ENCODE measurements around the gene TMEM91. TPM values are rescaled to one million over a fixed set of nuclear protein-coding genes. Genes with fewer than 3 reads are reported as not detected.
"Not testable (repeated sequence)": the region's sequence is repeated elsewhere in the genome, so short reads cannot be mapped to it uniquely, and the experiment has no call there.

TMEM91 gene
- total RNA-seq, 1 donor = 6.2 TPM

- H3K27ac ChIP-seq (ENCODE audit: low read depth, low read length) = peak overlapping the region; percentile 90
- TF ChIP-seq, protein P1, sequence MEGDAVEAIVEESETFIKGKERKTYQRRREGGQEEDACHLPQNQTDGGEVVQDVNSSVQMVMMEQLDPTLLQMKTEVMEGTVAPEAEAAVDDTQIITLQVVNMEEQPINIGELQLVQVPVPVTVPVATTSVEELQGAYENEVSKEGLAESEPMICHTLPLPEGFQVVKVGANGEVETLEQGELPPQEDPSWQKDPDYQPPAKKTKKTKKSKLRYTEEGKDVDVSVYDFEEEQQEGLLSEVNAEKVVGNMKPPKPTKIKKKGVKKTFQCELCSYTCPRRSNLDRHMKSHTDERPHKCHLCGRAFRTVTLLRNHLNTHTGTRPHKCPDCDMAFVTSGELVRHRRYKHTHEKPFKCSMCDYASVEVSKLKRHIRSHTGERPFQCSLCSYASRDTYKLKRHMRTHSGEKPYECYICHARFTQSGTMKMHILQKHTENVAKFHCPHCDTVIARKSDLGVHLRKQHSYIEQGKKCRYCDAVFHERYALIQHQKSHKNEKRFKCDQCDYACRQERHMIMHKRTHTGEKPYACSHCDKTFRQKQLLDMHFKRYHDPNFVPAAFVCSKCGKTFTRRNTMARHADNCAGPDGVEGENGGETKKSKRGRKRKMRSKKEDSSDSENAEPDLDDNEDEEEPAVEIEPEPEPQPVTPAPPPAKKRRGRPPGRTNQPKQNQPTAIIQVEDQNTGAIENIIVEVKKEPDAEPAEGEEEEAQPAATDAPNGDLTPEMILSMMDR (IDR thresholded peaks at IDR 0.05; ENCODE audit: extremely low read depth, low read depth, low read length) = no peak
- no peaks in the 10 kb centered on the region for H3K9me3 ChIP-seq (ENCODE audit: low read depth, low read length)
- no peaks in the 10 kb centered on the region for H3K27me3 ChIP-seq (ENCODE audit: insufficient read depth, low read length)
- peak overlapping the region; percentile 54 for H3K4me2 ChIP-seq (ENCODE audit: insufficient read depth, low read length)
- DNase-seq (ENCODE audit: insufficient read length, low spot score, missing footprints) = peak; percentile 90
- no peaks in the 10 kb centered on the region for H4K20me1 ChIP-seq (ENCODE audit: insufficient read depth, low read length)
- peaks cover 24% of the 10 kb centered on the region for H3K4me1 ChIP-seq (ENCODE audit: insufficient read depth, low read length)
- no peaks in the 10 kb centered on the region for H3K36me3 ChIP-seq (ENCODE audit: insufficient read depth, low read length)
- H3K79me2 ChIP-seq (ENCODE audit: insufficient read depth, low read length) = peaks cover 51% of the 10 kb centered on the region
- H2AFZ ChIP-seq (ENCODE audit: low read length) = peak overlapping the region; percentile 35
- no peak overlapping the region for H3K4me3 ChIP-seq (ENCODE audit: insufficient read depth, low read length)
Measured at GRCh38 chr19:41367848-41368301, 8.5 kb upstream of the TMEM91 start.

DNA sequence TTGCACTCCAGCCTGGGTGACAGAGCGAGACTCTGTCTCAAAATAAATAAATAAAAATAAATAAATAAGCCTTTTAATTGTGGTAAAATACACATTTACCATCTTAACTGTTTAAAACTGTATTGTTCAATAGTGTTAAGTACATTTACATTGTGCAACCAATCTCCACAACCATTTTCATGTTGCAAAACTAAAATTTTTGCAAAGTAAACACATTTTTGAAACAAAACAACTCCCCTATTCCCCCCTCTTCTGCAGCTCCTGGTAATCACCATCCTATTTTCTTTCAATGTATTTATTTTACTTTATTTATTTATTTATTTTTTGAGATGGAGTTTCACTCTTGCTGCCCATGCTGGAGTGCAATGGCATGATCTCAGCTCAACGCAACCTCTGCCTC lies 6.6 kb upstream of the TMEM91 start:
- TF ChIP-seq, protein P1 (IDR thresholded peaks at IDR 0.05; ENCODE audit: extremely low read depth, low read depth, low read length) = no peak
- Histone ChIP-seq H4K20me1 (ENCODE audit: insufficient read depth, low read length) (peaks cover 10% of the 10 kb centered on the region), H3K4me2 (ENCODE audit: insufficient read depth, low read length) (no peak overlapping the region), H3K27me3 (ENCODE audit: insufficient read depth, low read length) (no peaks in the 10 kb centered on the region), H2AFZ (ENCODE audit: low read length) (no peak overlapping the region), H3K4me3 (ENCODE audit: insufficient read depth, low read length) (no peak overlapping the region), H3K36me3 (ENCODE audit: insufficient read depth, low read length) (no peaks in the 10 kb centered on the region), H3K4me1 (ENCODE audit: insufficient read depth, low read length) (peaks cover 18% of the 10 kb centered on the region), H3K9me3 (ENCODE audit: low read depth, low read length) (no peaks in the 10 kb centered on the region), H3K27ac (ENCODE audit: low read depth, low read length) (no peak overlapping the region), H3K79me2 (ENCODE audit: insufficient read depth, low read length) (peaks cover 50% of the 10 kb centered on the region)
- no peak for DNase-seq (ENCODE audit: insufficient read length, low spot score, missing footprints)

GRCh38 chr19:41371119-41371518 lies 5.2 kb upstream of the TMEM91 start:
- not testable (repeated sequence) for H2AFZ ChIP-seq (ENCODE audit: low read length); DNase-seq (ENCODE audit: insufficient read length, low spot score, missing footprints); H3K9me3 ChIP-seq (ENCODE audit: low read depth, low read length); H3K27ac ChIP-seq (ENCODE audit: low read depth, low read length); H3K4me3 ChIP-seq (ENCODE audit: insufficient read depth, low read length); H3K36me3 ChIP-seq (ENCODE audit: insufficient read depth, low read length); H3K4me2 ChIP-seq (ENCODE audit: insufficient read depth, low read length); H3K27me3 ChIP-seq (ENCODE audit: insufficient read depth, low read length)
- Histone ChIP-seq H4K20me1 (ENCODE audit: insufficient read depth, low read length) (peaks cover 13% of the 10 kb centered on the region), H3K4me1 (ENCODE audit: insufficient read depth, low read length) (peaks cover 18% of the 10 kb centered on the region), H3K79me2 (ENCODE audit: insufficient read depth, low read length) (peaks cover 41% of the 10 kb centered on the region)

DNA sequence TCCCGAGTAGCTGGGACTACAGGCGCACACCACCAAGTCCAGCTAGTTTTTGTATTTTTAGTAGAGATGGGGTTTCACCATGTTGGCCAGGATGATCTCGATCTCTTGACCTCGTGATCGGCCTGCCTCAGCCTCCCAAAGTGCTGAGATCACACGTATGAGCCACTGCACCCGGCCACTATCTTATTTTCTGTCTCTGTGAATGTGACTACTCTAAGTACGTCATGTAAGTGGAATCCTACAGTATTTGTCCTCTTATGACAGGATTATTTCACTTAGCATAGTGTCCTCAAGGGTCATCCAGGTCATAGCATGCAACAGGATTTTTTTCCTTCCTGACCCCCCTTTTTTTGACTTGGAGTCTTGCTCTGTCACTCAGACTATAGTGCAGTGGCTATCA lies 4.8 kb upstream of the TMEM91 start:
- Histone ChIP-seq H3K27ac (ENCODE audit: low read depth, low read length) (no peak overlapping the region), H3K4me1 (ENCODE audit: insufficient read depth, low read length) (peaks cover 20% of the 10 kb centered on the region), H4K20me1 (ENCODE audit: insufficient read depth, low read length) (peaks cover 13% of the 10 kb centered on the region), H3K36me3 (ENCODE audit: insufficient read depth, low read length) (no peaks in the 10 kb centered on the region), H3K27me3 (ENCODE audit: insufficient read depth, low read length) (no peaks in the 10 kb centered on the region), H3K4me2 (ENCODE audit: insufficient read depth, low read length) (no peak overlapping the region), H3K79me2 (ENCODE audit: insufficient read depth, low read length) (peaks cover 37% of the 10 kb centered on the region), H2AFZ (ENCODE audit: low read length) (no peak overlapping the region), H3K9me3 (ENCODE audit: low read depth, low read length) (no peaks in the 10 kb centered on the region), H3K4me3 (ENCODE audit: insufficient read depth, low read length) (no peak overlapping the region)
- DNase-seq (ENCODE audit: insufficient read length, low spot score, missing footprints) = no peak
- TF ChIP-seq, protein P1 (IDR thresholded peaks at IDR 0.05; ENCODE audit: extremely low read depth, low read depth, low read length) = no peak
